Natural killer cell treated with Interleukin-12 subunit alpha and Interleukin-12 subunit beta and Interleukin-15 and Interleukin-18, amount 100 ng/mL, for 72 hours (primary cell): ENCODE data around the gene TENT4B. TPM values are rescaled to one million over a fixed set of nuclear protein-coding genes. Genes with fewer than 3 reads are reported as not detected.
A peak's percentile ranks its signal among the peaks of the same experiment; 100 is the strongest.
"Not testable (repeated sequence)": the region's sequence is repeated elsewhere in the genome, so short reads cannot be mapped to it uniquely, and the experiment has no call there.

Source experiments
- ATAC-seq, 2 donors: fragments of 150-1000 bp; cut with Tn5 transposase in 1 of 2; sonication (Bioruptor Pico), chemical (Tn5 transposase) in 1 of 2; 2 replicates each; pipeline ENCODE4 v1.10.0; 2021
- DNase-seq: peaks from one replicate; pipeline ENCODE4 v3.0.0; 2022; ENCODE audit warnings: low spot score
- H3K27ac Mint-ChIP-seq, 2 donors: 1 replicate in 1 of 2; 2 replicates in 1 of 2; pipeline ENCODE4 v1.8.0; 2022; ENCODE audit warnings: mixed read lengths in 2 of 2, mild to moderate bottlenecking in 1 of 2, moderate library complexity in 1 of 2
- H3K27me3 Mint-ChIP-seq, 2 donors: 1 replicate in 1 of 2; 2 replicates in 1 of 2; pipeline ENCODE4 v1.8.0; 2022; ENCODE audit warnings: mixed read lengths in 2 of 2
- H3K36me3 Mint-ChIP-seq: one replicate; pipeline ENCODE4 v1.8.0; 2022; ENCODE audit warnings: mixed read lengths
- H3K4me1 Mint-ChIP-seq, 2 donors: 1 replicate in 1 of 2; 2 replicates in 1 of 2; pipeline ENCODE4 v1.8.0; 2022; ENCODE audit warnings: low read depth in 2 of 2, mixed read lengths in 2 of 2, mild to moderate bottlenecking in 1 of 2
- H3K4me3 Mint-ChIP-seq: one replicate; pipeline ENCODE4 v1.8.0; 2022; ENCODE audit warnings: mixed read lengths
- H3K9me3 Mint-ChIP-seq: 2 replicates; pipeline ENCODE4 v1.8.0; 2022; ENCODE audit warnings: mixed read lengths
- total RNA-seq, 2 donors: library from RNA; stranded (reverse); gene quantifications; one replicate each; pipeline ENCODE4 v1.2.3, GENCODE V29; 2022

TENT4B gene
- total RNA-seq, 2 donors from 2014 or later, result 13.1 to 17.5 TPM

DNA sequence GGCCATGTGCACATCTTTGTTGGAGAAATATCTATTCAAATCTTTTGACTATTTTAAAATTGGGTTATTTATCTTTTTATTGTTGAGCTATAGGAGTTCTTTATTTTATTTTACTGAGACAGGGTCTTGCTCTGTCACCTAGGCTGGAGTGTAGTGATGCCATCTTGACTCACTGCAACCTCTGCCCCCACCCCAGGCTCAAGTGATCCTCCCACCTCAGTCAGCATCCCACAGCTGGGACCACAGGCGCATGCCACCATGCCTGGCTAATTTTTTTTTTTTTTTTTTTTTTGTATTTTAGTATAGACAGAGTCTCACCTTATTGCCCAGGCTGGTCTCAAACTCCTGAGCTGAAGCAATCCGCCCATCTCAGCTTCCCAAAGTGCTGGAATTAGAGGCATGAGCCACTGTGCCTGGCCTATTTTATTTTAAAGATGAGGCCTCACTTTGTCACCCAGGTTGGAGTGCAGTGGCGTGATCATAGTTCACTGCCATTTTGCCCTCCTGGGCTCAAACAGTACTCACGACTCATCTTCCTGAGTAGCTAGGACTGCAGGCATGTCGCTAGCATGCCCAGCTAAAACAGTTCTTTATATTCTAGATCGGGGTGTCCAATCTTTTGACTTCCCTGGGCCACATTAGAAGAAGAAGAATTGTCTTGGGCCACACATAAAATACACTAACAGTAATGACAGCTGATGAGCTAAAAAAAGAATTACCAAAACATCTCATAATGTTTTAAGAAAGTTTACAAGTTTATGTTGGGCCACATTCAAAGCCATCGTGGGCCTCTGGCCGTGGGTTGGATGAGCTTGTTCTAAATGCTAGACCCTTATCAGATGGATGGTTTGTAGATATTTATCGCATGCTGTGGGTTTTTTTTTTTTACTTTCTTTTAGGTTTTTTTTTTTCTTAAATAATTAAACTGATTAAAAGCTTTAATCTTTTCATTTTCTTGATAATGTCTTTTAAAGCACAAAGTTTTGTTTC lies 13.7 kb downstream of the TENT4B start:
- H3K4me1 Mint-ChIP-seq, result peaks cover 24 to 36% of the 10 kb centered on the region in 2 donors
- DNase-seq, result no peak

DNA sequence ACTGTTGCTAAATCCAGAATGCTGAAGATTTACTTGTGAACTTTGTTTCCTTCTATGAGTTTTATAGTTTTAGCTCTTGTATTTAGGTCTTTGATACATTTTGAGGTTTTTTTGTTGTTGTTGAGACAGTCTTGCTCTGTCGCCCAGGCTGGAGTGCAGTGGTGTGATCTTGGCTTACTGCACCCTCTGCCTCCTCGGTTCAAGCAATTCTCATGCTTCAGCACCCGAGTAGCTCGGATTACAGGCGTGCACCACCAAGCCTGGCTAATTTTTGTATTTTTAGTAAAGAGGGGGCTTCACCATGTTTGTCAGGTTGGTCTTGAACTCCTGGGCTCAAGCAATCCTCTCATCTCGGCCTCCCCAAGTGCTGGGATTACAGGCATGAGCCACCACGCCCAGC lies 14.4 kb downstream of the TENT4B start:
- Mint-ChIP-seq H3K4me1 (peaks cover 24 to 33% of the 10 kb centered on the region in 2 donors), H3K36me3 (no peaks in the 10 kb centered on the region), H3K27me3 (no peaks in the 10 kb centered on the region), H3K9me3 (no peaks in the 10 kb centered on the region), H3K27ac (peak overlapping the region; percentile 51 to 63), H3K4me3 (peak overlapping the region; percentile 51)
- DNase-seq, result no peak
- no peak for ATAC-seq

More for the DNA sequence above, 13.7 kb downstream of the TENT4B start:
- Mint-ChIP-seq H3K9me3 (no peaks in the 10 kb centered on the region), H3K27ac (peak overlapping the region; percentile 51 to 63), H3K27me3 (no peaks in the 10 kb centered on the region), H3K36me3 (no peaks in the 10 kb centered on the region), H3K4me3 (peak overlapping the region; percentile 51)
- no peak for ATAC-seq

DNA sequence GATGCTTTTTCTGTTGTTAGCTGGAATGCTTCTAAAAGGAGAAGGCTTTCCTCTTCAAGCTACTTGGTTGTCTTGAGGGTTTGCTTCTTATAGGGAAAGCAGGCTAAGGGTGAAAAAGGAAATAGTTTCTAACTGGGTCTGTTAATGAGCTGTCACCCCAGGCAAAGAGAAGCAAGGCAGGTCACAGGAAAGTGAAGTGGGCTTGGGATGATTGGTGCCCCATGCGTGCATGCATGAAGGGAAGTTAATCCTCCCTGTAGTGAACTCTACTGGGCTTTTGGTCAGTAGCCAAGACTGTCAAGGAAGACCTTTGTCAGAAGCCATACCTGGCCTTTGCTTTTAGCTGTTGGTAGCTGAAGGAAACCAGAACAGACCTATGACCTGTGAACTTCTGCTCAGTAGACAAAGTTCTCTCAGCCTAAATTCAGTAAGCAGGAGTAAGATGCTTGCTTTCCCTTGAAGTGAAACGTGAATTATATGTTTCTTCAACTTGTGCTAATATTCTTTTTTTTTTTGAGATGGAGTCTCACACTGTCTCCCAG lies 16.5 kb downstream of the TENT4B start:
- Mint-ChIP-seq H3K27me3 (no peaks in the 10 kb centered on the region), H3K36me3 (no peaks in the 10 kb centered on the region), H3K9me3 (no peaks in the 10 kb centered on the region), H3K4me3 (no peak overlapping the region), H3K27ac (no peak overlapping the region), H3K4me1 (peaks cover 37 to 42% of the 10 kb centered on the region in 2 donors)
- no peak for DNase-seq
- ATAC-seq, result no peak

DNA sequence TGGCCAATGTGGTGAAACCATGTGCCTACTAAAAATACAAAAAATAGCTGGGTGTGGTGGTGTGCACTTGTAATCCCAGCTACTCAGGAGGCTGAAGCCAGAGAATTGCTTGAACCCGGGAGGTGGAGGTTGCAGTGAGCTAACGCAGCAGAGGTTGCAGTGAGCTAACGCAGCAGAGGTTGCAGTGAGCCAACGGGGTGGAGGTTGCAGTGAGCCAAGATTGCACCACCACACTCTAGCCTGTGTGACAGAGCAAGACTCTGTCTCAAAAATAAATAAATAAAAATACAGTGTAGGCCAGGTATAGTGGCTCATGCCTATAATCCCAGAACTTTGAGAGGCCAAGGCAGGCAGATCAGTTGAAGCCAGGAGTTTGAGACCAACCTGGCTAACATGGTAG lies 18.7 kb downstream of the TENT4B start:
- H3K27ac Mint-ChIP-seq, H3K4me3 Mint-ChIP-seq, H3K27me3 Mint-ChIP-seq, H3K9me3 Mint-ChIP-seq, ATAC-seq, DNase-seq, H3K36me3 Mint-ChIP-seq: not testable (repeated sequence)
- H3K4me1 Mint-ChIP-seq, result peaks cover 33 to 37% of the 10 kb centered on the region in 2 donors

DNA sequence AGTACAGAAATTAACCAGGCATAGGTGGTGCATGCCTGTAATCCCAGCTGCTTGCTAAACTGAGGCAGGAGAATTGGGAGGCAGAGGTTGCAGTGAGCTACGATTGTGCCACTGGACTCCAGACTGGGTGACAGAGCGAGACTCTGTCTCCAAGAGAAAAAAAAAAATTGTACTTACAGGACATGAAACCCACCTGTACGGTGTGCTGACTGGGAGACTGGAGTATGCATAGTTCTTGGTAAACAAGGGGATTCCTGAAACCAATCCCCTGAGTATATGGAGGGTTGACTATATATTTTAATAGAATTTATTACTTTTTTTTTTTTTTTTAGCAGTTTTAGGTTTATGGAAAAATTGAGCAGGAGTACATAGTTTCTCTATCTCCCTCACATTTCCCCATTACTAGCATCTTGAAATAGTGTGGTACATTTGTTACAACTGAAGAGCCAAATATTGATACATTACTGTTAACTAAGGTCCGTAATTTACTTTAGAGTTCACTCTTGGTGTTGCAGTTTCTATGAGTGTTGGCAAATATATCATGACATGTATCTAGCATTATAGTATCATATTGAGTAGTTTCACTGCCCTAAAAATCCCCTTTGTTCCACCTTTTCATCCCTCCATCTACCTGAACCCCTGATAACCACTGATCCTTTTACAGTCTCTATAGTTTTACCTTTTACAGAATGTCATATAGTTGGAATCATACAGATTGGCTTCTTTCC lies 19.3 kb downstream of the TENT4B start:
- Mint-ChIP-seq H3K36me3 (no peaks in the 10 kb centered on the region), H3K27me3 (no peaks in the 10 kb centered on the region), H3K4me1 (peaks cover 31 to 37% of the 10 kb centered on the region in 2 donors), H3K27ac (peak overlapping the region; percentile 28 to 52), H3K9me3 (no peaks in the 10 kb centered on the region), H3K4me3 (no peak overlapping the region)
- DNase-seq (no peak), ATAC-seq (peak in 1 of 2 donors; percentile 36)

DNA sequence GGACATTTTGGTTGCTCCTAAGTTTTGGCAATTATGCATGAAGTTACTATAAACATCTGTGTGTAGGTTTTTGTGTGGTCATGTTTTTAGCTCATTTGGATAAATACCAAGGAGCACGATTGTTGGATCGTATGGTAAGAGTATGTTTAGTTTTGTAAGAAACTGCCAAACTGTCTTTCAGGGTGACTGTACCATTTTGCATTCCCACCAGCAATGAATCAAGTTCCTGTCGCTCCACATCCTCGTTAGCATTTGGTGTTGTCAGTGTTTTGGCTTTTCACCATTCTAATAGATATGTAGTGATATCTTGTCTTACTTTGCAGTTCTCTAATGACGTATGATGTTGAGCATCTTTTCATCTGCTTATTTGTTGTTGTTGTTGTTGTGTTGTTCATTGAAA lies 20.2 kb downstream of the TENT4B start:
- Mint-ChIP-seq H3K9me3 (no peaks in the 10 kb centered on the region), H3K36me3 (no peaks in the 10 kb centered on the region), H3K4me1 (peaks cover 31 to 41% of the 10 kb centered on the region in 2 donors), H3K27me3 (no peaks in the 10 kb centered on the region), H3K4me3 (no peak overlapping the region), H3K27ac (peak overlapping the region; percentile 28 to 52)
- no peak for ATAC-seq
- no peak for DNase-seq

DNA sequence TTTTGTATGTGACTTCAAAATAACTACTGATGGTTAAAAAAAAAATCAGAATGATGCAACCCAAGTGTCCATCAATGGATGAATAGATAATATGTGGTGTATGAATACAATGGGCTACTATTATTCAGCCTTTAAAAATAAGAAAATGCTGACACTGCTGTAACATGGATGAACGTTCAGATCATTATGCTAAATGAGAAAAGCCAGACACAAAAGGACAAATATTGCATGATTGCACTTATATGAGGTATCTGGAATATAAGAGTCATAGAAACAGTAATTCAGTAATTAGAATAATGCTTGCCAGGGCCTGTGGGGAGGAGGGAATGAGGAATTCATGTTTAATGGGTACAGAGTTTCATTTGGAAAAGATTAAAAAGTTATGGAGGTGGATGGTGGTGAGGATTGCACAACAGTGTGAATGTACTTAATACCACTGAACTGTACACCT lies 25.4 kb downstream of the TENT4B start:
- ATAC-seq (no peak), DNase-seq (no peak)
- Mint-ChIP-seq H3K27me3 (no peaks in the 10 kb centered on the region), H3K27ac (no peak overlapping the region), H3K4me1 (peaks cover 21 to 30% of the 10 kb centered on the region in 2 donors), H3K36me3 (no peaks in the 10 kb centered on the region), H3K4me3 (no peak overlapping the region), H3K9me3 (no peaks in the 10 kb centered on the region)

DNA sequence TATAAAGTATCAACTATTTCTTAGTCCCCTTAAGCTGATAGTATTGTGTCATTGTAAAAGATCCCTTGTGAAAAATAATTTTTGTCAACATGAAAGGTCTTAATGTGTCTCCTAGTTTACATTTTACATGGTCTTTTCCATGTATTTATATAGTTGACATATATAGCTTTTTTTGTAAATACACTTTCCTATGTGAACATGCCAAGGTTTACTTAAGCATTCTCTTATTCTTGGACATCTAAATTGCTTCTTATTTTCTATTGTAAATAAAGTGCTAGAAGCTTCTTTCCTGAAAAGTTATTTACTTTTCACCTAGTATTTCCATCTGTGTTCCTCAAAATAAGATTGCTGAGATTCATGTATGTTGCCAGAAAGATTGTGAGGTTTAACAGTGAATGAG lies 29.3 kb downstream of the TENT4B start:
- ATAC-seq (no peak), DNase-seq (no peak)
- Mint-ChIP-seq H3K36me3 (no peaks in the 10 kb centered on the region), H3K27ac (no peak overlapping the region), H3K27me3 (no peaks in the 10 kb centered on the region), H3K4me1 (peaks cover 31 to 40% of the 10 kb centered on the region in 2 donors), H3K4me3 (no peak overlapping the region), H3K9me3 (no peaks in the 10 kb centered on the region)

DNA sequence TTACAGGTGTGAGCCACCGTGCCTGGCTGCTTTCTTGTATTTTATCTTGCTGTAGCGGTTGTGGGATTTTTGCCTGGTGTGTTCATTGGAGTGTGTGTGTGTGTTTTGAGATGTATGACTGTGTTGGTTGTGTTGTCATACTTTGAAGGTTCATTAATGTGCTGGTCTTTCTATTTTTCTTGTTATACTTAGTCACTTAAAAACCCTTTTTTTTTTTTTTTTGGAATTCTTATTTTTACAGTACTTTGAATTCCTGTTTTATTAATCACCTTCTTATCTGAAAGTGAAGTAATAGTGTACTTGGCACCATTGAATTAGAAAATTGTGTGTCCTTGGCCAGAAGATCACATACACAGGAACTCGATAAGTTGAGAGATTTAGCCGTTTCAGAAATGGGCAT lies 30.2 kb downstream of the TENT4B start:
- Mint-ChIP-seq H3K27ac (no peak overlapping the region), H3K4me1 (peaks cover 28 to 33% of the 10 kb centered on the region in 2 donors), H3K4me3 (no peak overlapping the region), H3K27me3 (no peaks in the 10 kb centered on the region), H3K9me3 (no peaks in the 10 kb centered on the region), H3K36me3 (no peaks in the 10 kb centered on the region)
- DNase-seq (no peak), ATAC-seq (no peak)

DNA sequence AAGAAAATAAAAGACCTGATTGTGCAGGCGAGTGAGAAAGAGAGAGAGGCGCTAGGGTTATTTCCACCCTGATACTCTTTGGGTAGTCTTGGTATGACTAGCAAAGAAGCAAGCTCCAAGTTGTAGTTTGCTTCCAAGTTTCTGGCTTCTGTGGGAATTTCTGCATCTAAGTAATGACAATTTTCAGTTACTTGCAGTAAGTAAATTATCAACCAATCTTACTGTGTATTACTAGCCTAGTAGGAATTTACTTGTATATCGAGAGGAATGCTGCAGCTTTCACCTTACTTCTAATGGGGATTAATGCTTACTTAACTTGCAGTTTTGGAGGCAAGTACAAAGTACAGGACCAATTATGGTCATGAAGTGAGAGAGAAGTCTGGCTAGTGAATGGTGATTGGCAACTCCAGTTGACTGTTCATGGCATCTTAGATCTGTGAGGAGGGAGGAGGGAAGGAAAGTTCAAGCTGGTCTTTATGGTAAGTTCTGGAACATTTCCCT lies 31.9 kb downstream of the TENT4B start:
- no peak overlapping the region for H3K4me3 Mint-ChIP-seq
- H3K36me3 Mint-ChIP-seq, result no peaks in the 10 kb centered on the region
- H3K27me3 Mint-ChIP-seq, result no peaks in the 10 kb centered on the region
- H3K27ac Mint-ChIP-seq, result peak overlapping the region in 1 of 2 donors; percentile 65
- no peaks in the 10 kb centered on the region for H3K9me3 Mint-ChIP-seq
- H3K4me1 Mint-ChIP-seq, result peaks cover 32 to 34% of the 10 kb centered on the region in 2 donors
- ATAC-seq (no peak), DNase-seq (no peak)

DNA sequence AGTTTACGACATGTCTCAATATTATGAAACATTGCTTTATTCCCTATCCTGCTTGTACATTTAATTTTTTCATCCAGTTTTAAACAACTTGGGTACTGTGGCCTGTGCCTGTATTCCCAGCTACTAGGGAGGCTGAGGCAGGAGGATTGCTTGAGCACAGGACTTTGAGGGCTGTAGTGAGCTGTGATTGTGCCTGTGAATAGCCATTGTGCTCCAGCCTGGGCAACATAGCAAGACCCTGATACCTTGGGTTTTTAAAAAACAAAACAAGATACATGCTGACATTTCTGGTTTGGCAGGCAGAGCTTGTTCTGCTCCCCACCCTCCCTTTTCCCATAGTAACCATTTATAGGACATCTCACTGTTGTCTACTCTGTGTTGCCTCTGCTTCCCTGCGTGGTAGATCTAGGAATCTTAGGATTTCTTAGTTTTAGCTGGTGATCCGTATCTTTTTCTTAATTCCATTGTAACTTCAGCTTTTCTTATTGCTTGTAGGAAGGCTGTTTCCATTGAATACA lies 35.6 kb downstream of the TENT4B start:
- Mint-ChIP-seq H3K9me3 (no peaks in the 10 kb centered on the region), H3K36me3 (no peaks in the 10 kb centered on the region), H3K27me3 (no peaks in the 10 kb centered on the region), H3K4me3 (no peak overlapping the region), H3K27ac (no peak overlapping the region), H3K4me1 (peaks cover 42 to 43% of the 10 kb centered on the region in 2 donors)
- ATAC-seq (no peak), DNase-seq (no peak)

DNA sequence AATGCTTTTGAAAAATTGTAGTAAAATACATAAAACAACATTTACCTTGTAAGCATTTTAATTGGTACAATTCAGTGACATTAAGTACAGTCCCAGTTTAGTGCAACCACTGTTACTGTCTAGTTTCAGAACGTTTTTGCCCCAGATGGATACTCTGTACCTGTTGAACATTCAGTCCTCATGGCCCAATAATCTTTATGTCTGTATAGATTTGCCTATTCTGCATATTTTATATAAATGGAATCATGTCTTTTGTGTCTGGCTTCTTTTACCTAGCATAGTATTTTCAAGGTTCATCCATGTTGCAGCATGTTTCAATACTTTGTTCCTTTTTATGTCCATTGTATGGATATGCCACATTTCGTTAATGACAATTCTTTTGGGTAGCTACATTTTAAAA lies 37.2 kb downstream of the TENT4B start:
- no peaks in the 10 kb centered on the region for H3K27me3 Mint-ChIP-seq
- no peak overlapping the region for H3K4me3 Mint-ChIP-seq
- H3K36me3 Mint-ChIP-seq, result no peaks in the 10 kb centered on the region
- DNase-seq, result no peak
- ATAC-seq, result no peak
- no peaks in the 10 kb centered on the region for H3K9me3 Mint-ChIP-seq
- no peak overlapping the region for H3K27ac Mint-ChIP-seq
- peaks cover 39 to 40% of the 10 kb centered on the region in 2 donors for H3K4me1 Mint-ChIP-seq

DNA sequence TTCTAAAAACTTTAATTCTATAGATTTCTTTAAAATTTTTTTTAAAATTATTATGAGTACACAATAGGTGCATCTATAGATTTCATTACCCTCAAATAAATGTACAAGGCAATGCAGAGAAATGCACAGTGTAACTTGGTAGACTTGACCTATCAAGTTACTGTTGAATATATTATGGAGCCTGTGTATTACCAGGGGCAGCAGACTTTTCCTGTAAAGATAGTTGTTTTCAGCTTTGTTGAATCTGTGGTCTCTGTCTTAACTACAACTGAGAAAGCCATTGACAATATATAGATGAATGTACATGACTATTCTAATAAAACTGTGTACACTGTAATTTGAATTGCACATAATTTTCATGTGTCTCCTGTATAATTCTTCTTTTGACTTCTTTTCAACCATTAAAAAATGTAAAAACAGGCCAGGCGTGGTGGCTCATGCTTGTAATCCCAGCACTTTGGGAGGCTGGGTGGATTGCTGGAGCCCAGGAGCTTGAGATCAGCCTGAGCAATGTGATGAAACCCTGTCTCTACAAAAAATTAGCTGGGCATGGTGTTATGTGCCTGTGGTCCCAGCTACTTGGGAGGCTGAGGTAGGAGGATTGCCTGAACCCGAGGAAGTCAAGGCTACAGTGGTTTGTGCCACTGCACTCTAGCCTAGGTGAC lies 39.4 kb downstream of the TENT4B start:
- H3K27ac Mint-ChIP-seq, result peak overlapping the region in 1 of 2 donors; percentile 20
- H3K4me3 Mint-ChIP-seq, result no peak overlapping the region
- no peaks in the 10 kb centered on the region for H3K9me3 Mint-ChIP-seq
- H3K36me3 Mint-ChIP-seq, result no peaks in the 10 kb centered on the region
- peaks cover 42 to 50% of the 10 kb centered on the region in 2 donors for H3K4me1 Mint-ChIP-seq
- DNase-seq, result no peak
- no peaks in the 10 kb centered on the region for H3K27me3 Mint-ChIP-seq
- no peak for ATAC-seq
